ENCODE data around the gene CTDSP1. TPM values are rescaled to one million over a fixed set of nuclear protein-coding genes. Genes with fewer than 3 reads are reported as not detected.

Gene CTDSP1
- polyA plus RNA-seq, 1 of the 3 experiments (the other 2 are of a cell fraction) = 88.0 TPM

DNA sequence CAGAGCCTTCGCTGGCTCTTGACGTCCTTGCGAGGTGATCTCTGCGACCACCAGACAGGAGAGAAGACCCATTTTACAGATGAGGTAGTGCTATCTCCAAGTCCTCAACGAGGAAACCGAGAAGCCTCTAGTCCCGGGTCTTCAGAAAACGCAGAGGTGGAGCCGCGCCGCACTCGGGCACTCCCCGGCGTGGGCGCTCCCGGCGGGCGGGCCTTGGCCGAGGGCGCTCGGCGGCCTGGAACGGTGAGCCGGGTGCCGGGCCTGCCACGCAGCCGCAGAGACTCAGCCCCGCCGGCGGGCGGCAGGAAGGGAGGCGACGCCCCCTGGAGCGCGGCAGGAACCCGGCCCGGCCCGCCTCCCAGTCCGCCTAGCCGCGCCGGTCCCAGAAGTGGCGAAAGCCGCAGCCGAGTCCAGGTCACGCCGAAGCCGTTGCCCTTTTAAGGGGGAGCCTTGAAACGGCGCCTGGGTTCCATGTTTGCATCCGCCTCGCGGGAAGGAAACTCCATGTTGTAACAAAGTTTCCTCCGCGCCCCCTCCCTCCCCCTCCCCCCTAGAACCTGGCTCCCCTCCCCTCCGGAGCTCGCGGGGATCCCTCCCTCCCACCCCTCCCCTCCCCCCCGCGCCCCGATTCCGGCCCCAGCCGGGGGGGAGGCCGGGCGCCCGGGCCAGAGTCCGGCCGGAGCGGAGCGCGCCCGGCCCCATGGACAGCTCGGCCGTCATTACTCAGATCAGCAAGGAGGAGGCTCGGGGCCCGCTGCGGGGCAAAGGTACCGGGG lies at the start of gene CTDSP1 (continued):
- TF ChIP-seq EZH2phosphoT487 (IDR thresholded peaks at IDR 0.05; ENCODE audit: borderline replicate concordance, low read depth) = no peak
- no peak for TF ChIP-seq FOXM1 (IDR thresholded peaks at IDR 0.05; ENCODE audit: low read depth)
- TF ChIP-seq, protein P1, sequence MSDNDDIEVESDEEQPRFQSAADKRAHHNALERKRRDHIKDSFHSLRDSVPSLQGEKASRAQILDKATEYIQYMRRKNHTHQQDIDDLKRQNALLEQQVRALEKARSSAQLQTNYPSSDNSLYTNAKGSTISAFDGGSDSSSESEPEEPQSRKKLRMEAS (IDR thresholded peaks at IDR 0.05; ENCODE audit: low read depth) = peak; percentile 97
- no peak for TF ChIP-seq GATA2 (CRISPR knock-in tag; IDR thresholded peaks at IDR 0.05)
- TF ChIP-seq, protein P2, sequence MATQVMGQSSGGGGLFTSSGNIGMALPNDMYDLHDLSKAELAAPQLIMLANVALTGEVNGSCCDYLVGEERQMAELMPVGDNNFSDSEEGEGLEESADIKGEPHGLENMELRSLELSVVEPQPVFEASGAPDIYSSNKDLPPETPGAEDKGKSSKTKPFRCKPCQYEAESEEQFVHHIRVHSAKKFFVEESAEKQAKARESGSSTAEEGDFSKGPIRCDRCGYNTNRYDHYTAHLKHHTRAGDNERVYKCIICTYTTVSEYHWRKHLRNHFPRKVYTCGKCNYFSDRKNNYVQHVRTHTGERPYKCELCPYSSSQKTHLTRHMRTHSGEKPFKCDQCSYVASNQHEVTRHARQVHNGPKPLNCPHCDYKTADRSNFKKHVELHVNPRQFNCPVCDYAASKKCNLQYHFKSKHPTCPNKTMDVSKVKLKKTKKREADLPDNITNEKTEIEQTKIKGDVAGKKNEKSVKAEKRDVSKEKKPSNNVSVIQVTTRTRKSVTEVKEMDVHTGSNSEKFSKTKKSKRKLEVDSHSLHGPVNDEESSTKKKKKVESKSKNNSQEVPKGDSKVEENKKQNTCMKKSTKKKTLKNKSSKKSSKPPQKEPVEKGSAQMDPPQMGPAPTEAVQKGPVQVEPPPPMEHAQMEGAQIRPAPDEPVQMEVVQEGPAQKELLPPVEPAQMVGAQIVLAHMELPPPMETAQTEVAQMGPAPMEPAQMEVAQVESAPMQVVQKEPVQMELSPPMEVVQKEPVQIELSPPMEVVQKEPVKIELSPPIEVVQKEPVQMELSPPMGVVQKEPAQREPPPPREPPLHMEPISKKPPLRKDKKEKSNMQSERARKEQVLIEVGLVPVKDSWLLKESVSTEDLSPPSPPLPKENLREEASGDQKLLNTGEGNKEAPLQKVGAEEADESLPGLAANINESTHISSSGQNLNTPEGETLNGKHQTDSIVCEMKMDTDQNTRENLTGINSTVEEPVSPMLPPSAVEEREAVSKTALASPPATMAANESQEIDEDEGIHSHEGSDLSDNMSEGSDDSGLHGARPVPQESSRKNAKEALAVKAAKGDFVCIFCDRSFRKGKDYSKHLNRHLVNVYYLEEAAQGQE (IDR thresholded peaks at IDR 0.05; ENCODE audit: low read depth, low read length) = peak; percentile 37; the same call in 1 of the 2 replicates
- TF ChIP-seq TAF1 (IDR thresholded peaks at IDR 0.05; ENCODE audit: borderline replicate concordance, low read depth, low read length) = peak; percentile 65
- peak; percentile 69; the same call in 1 of the 2 replicates for TF ChIP-seq SIN3A (IDR thresholded peaks at IDR 0.05; ENCODE audit: borderline replicate concordance, low read depth, low read length)
- TF ChIP-seq TCF12 (IDR thresholded peaks at IDR 0.05) = no peak; the same call in 1 of the 2 replicates
- peak; percentile 81; the same call in 1 of the 2 replicates for TF ChIP-seq YY1 (IDR thresholded peaks at IDR 0.05; ENCODE audit: low read depth)

DNA sequence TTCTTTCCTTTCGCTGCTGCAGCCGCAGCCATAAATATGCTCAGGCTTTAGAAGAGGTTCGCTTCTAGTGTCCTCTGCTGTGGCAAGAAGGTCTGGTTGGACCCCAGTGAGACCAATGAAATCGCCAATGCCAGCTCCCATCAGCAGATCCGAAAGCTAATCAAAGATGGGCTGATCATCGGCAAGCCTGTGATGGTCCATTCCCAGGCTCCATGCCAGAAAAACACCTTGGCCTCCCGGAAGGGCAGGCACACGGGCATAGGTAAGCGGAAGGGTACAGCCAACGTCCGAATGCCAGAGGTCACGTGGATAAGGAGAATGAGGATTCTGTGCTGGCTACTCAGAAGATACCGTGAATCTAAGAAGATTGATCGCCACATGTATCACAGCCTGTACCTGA lies 45.6 kb upstream of the CTDSP1 start:
- Histone ChIP-seq H3K79me2 (ENCODE audit: insufficient read depth) (no peaks in the 10 kb centered on the region), H3K9me3 (no peaks in the 10 kb centered on the region), H3K9me2 (no peaks in the 10 kb centered on the region), H3K9ac (no peak overlapping the region), H2AFZ (ENCODE audit: low read depth) (no peak overlapping the region), H3K4me2 (no peak overlapping the region), H3K4me1 (ENCODE audit: control insufficient read depth in 1 of 2, insufficient read depth in 2 of 2, low read depth in 1 of 2, low read length in 1 of 2) (peaks cover 0 to 4% of the 10 kb centered on the region in 2 experiments; a peak in 1 of 4 replicates), H3K4me3 (ENCODE audit: low read depth in 2 of 2, low read length in 1 of 2) (no peak overlapping the region), H3K36me3 (replicated peaks in 1 of 2; ENCODE audit: control insufficient read depth in 1 of 2, insufficient read depth in 2 of 2, low read length in 1 of 2) (no peaks in the 10 kb centered on the region), H4K20me1 (ENCODE audit: insufficient read depth) (no peaks in the 10 kb centered on the region), H3K27ac (ENCODE audit: low read depth in 2 of 2, low read length in 1 of 2) (no peak overlapping the region), H3K27me3 (ENCODE audit: insufficient read depth) (no peaks in the 10 kb centered on the region), H3F3A (replicated peaks; ENCODE audit: insufficient read depth) (no peaks in the 10 kb centered on the region)
- CTCF ChIA-PET = interaction anchor here (7.4 kb wide), 1 partner anchor 52 kb away, joined by 52 read pairs; no protein-coding TSS in a partner anchor
- POLR2A ChIA-PET = no interaction called here
- no peak for TF ChIP-seq FOXM1 (IDR thresholded peaks at IDR 0.05; ENCODE audit: low read depth)
- no peak for TF ChIP-seq SIN3A (IDR thresholded peaks at IDR 0.05; ENCODE audit: borderline replicate concordance, low read depth, low read length)
- TF ChIP-seq RXRA (IDR thresholded peaks at IDR 0.05; ENCODE audit: borderline replicate concordance, low read depth) = no peak
- TF ChIP-seq, protein P3, sequence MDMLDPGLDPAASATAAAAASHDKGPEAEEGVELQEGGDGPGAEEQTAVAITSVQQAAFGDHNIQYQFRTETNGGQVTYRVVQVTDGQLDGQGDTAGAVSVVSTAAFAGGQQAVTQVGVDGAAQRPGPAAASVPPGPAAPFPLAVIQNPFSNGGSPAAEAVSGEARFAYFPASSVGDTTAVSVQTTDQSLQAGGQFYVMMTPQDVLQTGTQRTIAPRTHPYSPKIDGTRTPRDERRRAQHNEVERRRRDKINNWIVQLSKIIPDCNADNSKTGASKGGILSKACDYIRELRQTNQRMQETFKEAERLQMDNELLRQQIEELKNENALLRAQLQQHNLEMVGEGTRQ (IDR thresholded peaks at IDR 0.05; ENCODE audit: borderline replicate concordance, low read depth, low read length) = no peak
- no peak for TF ChIP-seq EP300 (IDR thresholded peaks at IDR 0.05; ENCODE audit: borderline replicate concordance in 1 of 2, low read depth in 1 of 2, low read length in 1 of 2)
- no peak for TF ChIP-seq NFIC (IDR thresholded peaks at IDR 0.05; ENCODE audit: borderline replicate concordance)
- TF ChIP-seq JUND (IDR thresholded peaks at IDR 0.05) = no peak
- TF ChIP-seq, protein P4, sequence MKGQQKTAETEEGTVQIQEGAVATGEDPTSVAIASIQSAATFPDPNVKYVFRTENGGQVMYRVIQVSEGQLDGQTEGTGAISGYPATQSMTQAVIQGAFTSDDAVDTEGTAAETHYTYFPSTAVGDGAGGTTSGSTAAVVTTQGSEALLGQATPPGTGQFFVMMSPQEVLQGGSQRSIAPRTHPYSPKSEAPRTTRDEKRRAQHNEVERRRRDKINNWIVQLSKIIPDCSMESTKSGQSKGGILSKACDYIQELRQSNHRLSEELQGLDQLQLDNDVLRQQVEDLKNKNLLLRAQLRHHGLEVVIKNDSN (IDR thresholded peaks at IDR 0.05; ENCODE audit: borderline replicate concordance, low read depth) = no peak
- no peak for TF ChIP-seq FOXJ3 (CRISPR knock-in tag; IDR thresholded peaks at IDR 0.05)
- TF ChIP-seq, protein P1 (IDR thresholded peaks at IDR 0.05; ENCODE audit: low read depth) = no peak
- TF ChIP-seq, protein P5, sequence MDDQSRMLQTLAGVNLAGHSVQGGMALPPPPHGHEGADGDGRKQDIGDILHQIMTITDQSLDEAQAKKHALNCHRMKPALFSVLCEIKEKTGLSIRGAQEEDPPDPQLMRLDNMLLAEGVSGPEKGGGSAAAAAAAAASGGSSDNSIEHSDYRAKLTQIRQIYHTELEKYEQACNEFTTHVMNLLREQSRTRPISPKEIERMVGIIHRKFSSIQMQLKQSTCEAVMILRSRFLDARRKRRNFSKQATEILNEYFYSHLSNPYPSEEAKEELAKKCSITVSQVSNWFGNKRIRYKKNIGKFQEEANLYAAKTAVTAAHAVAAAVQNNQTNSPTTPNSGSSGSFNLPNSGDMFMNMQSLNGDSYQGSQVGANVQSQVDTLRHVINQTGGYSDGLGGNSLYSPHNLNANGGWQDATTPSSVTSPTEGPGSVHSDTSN (IDR thresholded peaks at IDR 0.05) = no peak
- no peak for TF ChIP-seq NRF1 (IDR thresholded peaks at IDR 0.05; ENCODE audit: low read depth, low read length)
- TF ChIP-seq CHD2 (IDR thresholded peaks at IDR 0.05; ENCODE audit: low read length, partially characterized antibody) = no peak
- 78% methylated on average over 14 of the region's 14 CpGs for WGBS (ENCODE audit: low lambda C conversion rate)
- no peak for DNase-seq
